GM23248 (cell line): ENCODE data around the gene PNMT.

Experiments
- EZH2 ChIP-seq: fragments of 200-600 bp; sonication (generic); IDR thresholded peaks from 2 replicates; pipeline ENCODE4 v1.6.1; 2018; ENCODE audit warnings: antibody characterized with exemption, mild to moderate bottlenecking; ENCODE audit not compliant: insufficient read depth, poor library complexity, severe bottlenecking
- EZH2phosphoT487 ChIP-seq: fragments of 200-600 bp; sonication (generic); IDR thresholded peaks from 2 replicates; pipeline ENCODE4 v1.6.1; 2018; ENCODE audit warnings: antibody characterized with exemption, moderate library complexity, mild to moderate bottlenecking, low read depth; ENCODE audit not compliant: insufficient read depth

DNA sequence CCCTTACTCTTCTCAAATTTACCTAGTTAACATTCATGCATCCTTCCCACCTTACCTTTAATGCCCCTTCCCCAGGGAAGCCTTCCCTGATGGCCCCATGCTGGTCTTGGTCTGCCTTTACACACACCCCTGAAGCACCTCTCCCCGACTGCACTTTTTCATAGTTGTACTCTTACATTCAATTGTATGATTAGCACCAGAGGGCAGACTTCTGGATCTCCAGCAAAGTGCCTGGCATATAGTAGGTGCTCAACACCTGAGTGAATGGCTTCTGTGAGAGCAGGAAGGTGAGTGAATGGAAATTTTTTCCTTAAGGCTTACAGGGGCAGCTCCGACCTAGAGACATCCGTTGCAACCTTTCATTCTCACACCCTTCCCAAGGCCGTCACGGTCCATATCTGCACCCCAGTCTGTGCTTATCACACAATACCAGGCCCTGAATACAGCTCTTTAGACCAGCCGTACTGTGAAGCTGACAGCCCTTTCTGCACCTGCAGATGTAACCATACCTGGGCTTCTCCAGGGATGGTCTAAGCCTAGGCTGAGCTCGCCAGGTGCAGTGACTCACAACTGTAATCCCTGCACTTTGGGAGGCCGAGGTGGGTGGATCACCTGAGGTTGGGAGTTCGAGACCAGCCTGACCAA lies 15.2 kb downstream of the PNMT start:
- TF ChIP-seq EZH2, result no peak
- TF ChIP-seq EZH2phosphoT487, result no peak
